ENCODE results near the gene PCDHGB2. TPM values are rescaled to one million over a fixed set of nuclear protein-coding genes. Genes with fewer than 3 reads are reported as not detected.

PCDHGB2 gene
- polyA plus RNA-seq, 1 donor from 2014 or later: 0.43 TPM

DNA sequence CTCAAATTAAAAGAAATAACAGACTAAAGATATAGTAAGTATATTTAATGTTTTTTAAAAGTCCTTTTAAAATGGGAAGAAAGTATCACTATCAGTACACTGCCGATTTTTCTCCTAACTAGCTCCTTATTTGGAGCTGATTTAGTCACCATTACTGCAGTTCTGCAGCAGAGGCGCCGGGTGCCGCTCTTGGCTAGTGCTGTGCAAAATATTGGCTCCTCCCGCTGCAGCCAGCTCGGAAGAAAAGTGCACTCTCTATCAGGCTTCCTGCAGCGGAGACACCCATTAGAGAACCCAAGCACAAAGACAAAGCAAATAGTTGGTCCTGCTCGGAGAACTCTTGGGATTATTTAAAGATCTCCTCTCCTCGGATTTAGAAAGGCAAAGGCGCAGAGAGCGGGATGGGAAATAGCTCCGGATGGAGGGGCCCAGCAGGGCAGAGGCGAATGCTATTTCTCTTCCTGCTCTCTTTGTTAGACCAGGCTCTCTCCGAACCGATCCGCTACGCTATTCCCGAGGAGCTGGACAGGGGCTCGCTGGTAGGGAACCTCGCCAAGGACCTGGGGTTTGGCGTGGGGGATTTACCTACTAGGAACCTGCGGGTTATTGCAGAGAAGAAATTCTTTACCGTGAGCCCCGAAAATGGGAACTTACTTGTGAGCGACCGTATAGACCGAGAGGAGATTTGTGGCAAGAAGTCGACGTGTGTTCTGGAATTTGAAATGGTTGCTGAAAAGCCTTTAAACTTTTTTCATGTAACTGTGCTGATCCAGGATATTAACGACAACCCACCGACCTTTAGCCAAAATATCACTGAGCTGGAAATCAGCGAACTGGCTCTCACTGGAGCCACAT is 10.4 kb downstream of the PCDHGB2 start, which contains the start of gene PCDHGB3:
TSS of gene PCDHGB3 (plus strand) at position 249 of the 855 bp plus-strand sequence. CDS start at position 402, 153 bp downstream.
- peaks cover 45% of the 10 kb centered on the region for H3K9me3 ChIP-seq (ENCODE audit: low read length)

DNA sequence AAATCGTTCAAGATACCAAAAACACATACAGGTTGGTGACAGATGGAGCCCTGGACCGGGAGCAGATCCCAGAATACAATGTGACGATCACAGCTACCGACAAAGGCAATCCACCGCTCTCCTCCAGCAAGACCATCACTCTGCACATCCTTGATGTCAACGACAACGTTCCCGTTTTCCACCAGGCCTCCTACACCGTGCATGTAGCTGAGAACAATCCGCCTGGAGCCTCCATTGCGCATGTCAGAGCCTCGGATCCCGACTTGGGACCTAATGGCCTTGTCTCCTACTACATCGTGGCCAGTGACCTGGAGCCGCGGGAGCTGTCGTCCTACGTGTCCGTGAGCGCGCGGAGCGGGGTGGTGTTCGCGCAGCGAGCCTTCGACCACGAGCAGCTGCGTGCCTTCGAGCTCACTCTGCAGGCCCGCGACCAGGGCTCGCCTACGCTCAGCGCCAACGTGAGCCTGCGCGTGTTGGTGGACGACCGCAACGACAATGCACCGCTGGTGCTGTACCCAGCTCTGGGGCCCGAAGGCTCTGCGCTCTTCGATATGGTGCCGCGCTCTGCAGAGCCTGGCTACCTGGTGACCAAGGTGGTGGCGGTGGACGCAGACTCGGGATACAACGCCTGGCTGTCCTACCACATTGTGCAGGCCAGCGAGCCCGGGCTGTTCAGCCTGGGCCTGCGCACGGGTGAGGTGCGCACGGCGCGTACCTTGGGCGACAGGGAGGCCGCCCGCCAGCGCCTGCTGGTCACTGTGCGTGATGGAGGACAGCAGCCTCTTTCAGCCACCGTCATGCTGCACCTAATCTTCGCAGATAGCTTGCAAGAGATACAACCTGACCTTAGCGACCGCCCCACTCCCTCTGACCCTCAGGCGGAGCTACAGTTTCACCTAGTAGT is 12.0 kb downstream of the PCDHGB2 start:
- H3K9me3 ChIP-seq (ENCODE audit: low read length): peaks cover 35% of the 10 kb centered on the region
- no peak overlapping the region for H2AFZ ChIP-seq (ENCODE audit: low read depth, low read length)
- H4K20me1 ChIP-seq (ENCODE audit: insufficient read depth): no peaks in the 10 kb centered on the region
- no peaks in the 10 kb centered on the region for H3K79me2 ChIP-seq (replicated peaks; ENCODE audit: insufficient read depth, low read length)
- H3K27me3 ChIP-seq (ENCODE audit: insufficient read depth, low read depth, low read length): no peaks in the 10 kb centered on the region
- no peak overlapping the region for H3K4me3 ChIP-seq (ENCODE audit: low read length)
- H3K9ac ChIP-seq (ENCODE audit: low read length): no peak overlapping the region
- H3K36me3 ChIP-seq (ENCODE audit: insufficient read depth, low read length): no peaks in the 10 kb centered on the region
- no peak for TF ChIP-seq TAF1 (IDR thresholded peaks at IDR 0.05; ENCODE audit: low read depth)
- TF ChIP-seq, protein P1, sequence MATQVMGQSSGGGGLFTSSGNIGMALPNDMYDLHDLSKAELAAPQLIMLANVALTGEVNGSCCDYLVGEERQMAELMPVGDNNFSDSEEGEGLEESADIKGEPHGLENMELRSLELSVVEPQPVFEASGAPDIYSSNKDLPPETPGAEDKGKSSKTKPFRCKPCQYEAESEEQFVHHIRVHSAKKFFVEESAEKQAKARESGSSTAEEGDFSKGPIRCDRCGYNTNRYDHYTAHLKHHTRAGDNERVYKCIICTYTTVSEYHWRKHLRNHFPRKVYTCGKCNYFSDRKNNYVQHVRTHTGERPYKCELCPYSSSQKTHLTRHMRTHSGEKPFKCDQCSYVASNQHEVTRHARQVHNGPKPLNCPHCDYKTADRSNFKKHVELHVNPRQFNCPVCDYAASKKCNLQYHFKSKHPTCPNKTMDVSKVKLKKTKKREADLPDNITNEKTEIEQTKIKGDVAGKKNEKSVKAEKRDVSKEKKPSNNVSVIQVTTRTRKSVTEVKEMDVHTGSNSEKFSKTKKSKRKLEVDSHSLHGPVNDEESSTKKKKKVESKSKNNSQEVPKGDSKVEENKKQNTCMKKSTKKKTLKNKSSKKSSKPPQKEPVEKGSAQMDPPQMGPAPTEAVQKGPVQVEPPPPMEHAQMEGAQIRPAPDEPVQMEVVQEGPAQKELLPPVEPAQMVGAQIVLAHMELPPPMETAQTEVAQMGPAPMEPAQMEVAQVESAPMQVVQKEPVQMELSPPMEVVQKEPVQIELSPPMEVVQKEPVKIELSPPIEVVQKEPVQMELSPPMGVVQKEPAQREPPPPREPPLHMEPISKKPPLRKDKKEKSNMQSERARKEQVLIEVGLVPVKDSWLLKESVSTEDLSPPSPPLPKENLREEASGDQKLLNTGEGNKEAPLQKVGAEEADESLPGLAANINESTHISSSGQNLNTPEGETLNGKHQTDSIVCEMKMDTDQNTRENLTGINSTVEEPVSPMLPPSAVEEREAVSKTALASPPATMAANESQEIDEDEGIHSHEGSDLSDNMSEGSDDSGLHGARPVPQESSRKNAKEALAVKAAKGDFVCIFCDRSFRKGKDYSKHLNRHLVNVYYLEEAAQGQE (IDR thresholded peaks at IDR 0.05; ENCODE audit: borderline replicate concordance): no peak
- TF ChIP-seq, protein P2, sequence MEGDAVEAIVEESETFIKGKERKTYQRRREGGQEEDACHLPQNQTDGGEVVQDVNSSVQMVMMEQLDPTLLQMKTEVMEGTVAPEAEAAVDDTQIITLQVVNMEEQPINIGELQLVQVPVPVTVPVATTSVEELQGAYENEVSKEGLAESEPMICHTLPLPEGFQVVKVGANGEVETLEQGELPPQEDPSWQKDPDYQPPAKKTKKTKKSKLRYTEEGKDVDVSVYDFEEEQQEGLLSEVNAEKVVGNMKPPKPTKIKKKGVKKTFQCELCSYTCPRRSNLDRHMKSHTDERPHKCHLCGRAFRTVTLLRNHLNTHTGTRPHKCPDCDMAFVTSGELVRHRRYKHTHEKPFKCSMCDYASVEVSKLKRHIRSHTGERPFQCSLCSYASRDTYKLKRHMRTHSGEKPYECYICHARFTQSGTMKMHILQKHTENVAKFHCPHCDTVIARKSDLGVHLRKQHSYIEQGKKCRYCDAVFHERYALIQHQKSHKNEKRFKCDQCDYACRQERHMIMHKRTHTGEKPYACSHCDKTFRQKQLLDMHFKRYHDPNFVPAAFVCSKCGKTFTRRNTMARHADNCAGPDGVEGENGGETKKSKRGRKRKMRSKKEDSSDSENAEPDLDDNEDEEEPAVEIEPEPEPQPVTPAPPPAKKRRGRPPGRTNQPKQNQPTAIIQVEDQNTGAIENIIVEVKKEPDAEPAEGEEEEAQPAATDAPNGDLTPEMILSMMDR (IDR thresholded peaks at IDR 0.05; ENCODE audit: poor library complexity, severe bottlenecking): no peak
- no peak overlapping the region for H3K27ac ChIP-seq (ENCODE audit: low read length)
- H3K9me2 ChIP-seq (ENCODE audit: insufficient read depth, low read length): no peaks in the 10 kb centered on the region
- H3K4me2 ChIP-seq (ENCODE audit: low read length): no peak overlapping the region
- H3F3A ChIP-seq (ENCODE audit: insufficient read depth, low read length, poor library complexity, severe bottlenecking): no peaks in the 10 kb centered on the region

More for the DNA sequence above, 10.4 kb downstream of the PCDHGB2 start, which contains the start of gene PCDHGB3:
- H3K9me2 ChIP-seq (ENCODE audit: insufficient read depth, low read length): no peaks in the 10 kb centered on the region
- TF ChIP-seq, protein P2 (IDR thresholded peaks at IDR 0.05; ENCODE audit: poor library complexity, severe bottlenecking): no peak
- TF ChIP-seq SMC3 (conservative IDR thresholded peaks at IDR 0.05; ENCODE audit: poor library complexity): no peak
- TF ChIP-seq POLR2AphosphoS5 (IDR thresholded peaks at IDR 0.05): no peak
- no peak for TF ChIP-seq EP300 (conservative IDR thresholded peaks at IDR 0.05; ENCODE audit: poor library complexity, severe bottlenecking)
- no peak for TF ChIP-seq RAD21 (conservative IDR thresholded peaks at IDR 0.05)
- no peak for TF ChIP-seq MXI1 (conservative IDR thresholded peaks at IDR 0.05; ENCODE audit: poor library complexity, severe bottlenecking)
- no peak for TF ChIP-seq TAF1 (IDR thresholded peaks at IDR 0.05; ENCODE audit: low read depth)
- TF ChIP-seq, protein P1 (IDR thresholded peaks at IDR 0.05; ENCODE audit: borderline replicate concordance): no peak
- H4K20me1 ChIP-seq (ENCODE audit: insufficient read depth): no peaks in the 10 kb centered on the region
- H3F3A ChIP-seq (ENCODE audit: insufficient read depth, low read length, poor library complexity, severe bottlenecking): no peaks in the 10 kb centered on the region
- no peaks in the 10 kb centered on the region for H3K36me3 ChIP-seq (ENCODE audit: insufficient read depth, low read length)
- no peak within 1 kb of the TSS for H3K4me2 ChIP-seq (ENCODE audit: low read length)
- no peak within 1 kb of the TSS for H3K9ac ChIP-seq (ENCODE audit: low read length)
- H3K4me3 ChIP-seq (ENCODE audit: low read length): no peak within 1 kb of the TSS
- H2AFZ ChIP-seq (ENCODE audit: low read depth, low read length): no peak within 1 kb of the TSS
- H3K27me3 ChIP-seq (ENCODE audit: insufficient read depth, low read depth, low read length): no peaks in the 10 kb centered on the region
- H3K79me2 ChIP-seq (replicated peaks; ENCODE audit: insufficient read depth, low read length): no peaks in the 10 kb centered on the region
- H3K27ac ChIP-seq (ENCODE audit: low read length): no peak within 1 kb of the TSS
